Fibroblast of peridontal ligament (primary cell): ENCODE data around the gene TMCC1.
"Not testable (repeated sequence)": the region's sequence is repeated elsewhere in the genome, so short reads cannot be mapped to it uniquely, and the experiment has no call there.

ENCODE experiments used
- DNase-seq: peaks from one replicate; pipeline ENCODE4 v3.0.0-alpha.2; 2010; ENCODE audit errors: extremely low read depth

Gene TMCC1

DNA sequence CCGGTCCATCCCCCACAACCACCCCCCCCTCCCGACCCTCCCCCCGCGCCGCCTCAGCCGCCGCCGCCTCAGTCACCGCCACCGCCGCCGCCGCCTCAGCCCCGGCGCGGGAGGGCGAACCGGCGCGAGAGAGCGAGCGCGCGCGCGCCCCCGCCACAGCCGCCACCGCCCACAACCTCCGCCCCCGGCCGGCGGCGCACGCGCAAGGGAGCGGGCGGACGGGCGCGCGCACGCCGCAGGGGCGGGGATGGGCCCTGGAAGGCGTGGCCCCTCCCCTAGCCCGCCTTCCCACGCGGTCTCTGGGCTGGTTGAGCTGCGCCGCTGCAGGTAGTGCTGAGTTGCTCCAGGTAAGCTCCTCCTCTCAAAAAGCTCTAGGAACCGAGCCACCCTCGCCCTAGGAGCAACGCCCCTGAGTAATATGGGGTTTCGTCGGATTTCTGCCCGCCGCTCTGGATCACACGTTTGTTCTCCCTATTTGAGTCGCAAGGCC lies at the start of gene TMCC1:
TMCC1 (minus strand) TSS at position 131 of the 490 bp plus-strand sequence.
- DNase-seq = peak; percentile 59

DNA sequence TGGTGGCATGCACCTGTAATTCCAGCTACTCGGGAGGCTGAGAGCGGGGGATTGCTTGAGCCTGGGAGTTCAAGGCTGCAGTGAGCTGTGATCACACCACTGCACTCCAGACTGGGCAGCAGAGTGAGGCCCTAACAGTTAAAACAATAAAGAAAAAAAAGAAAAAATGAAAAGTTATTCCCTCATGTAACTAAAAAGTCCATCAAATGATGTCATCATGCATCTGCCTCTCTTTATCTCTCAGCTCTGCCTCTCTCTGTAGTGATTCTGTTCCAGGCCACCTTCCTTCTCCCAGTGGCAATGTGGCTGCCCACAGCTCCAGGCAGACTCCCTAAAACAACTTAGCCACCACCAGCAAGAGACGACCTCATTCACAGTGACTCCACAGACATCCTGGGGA lies 49.5 kb upstream of the TMCC1 start:
- DNase-seq = no peak

DNA sequence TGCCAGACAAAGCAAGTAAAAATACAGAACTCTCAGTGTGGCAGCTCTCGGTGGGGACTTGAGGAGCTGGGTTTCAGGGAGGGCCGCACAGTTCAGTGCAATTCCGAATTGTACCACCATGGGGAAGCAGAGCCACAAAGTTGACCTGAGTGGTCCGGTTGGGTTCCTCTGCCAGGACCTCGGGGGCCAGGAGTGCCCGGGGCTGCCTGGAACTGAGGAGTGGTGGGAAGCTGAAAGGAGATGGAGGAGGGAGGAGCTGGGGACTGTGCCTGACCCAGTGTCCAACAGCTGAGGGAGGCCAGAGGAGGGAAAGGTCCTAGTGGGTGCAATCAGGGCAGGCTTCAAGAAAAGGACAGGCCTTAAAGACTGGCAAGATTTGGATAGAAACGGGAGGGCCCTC lies 48.8 kb upstream of the TMCC1 start:
- peak; percentile 69 for DNase-seq

DNA sequence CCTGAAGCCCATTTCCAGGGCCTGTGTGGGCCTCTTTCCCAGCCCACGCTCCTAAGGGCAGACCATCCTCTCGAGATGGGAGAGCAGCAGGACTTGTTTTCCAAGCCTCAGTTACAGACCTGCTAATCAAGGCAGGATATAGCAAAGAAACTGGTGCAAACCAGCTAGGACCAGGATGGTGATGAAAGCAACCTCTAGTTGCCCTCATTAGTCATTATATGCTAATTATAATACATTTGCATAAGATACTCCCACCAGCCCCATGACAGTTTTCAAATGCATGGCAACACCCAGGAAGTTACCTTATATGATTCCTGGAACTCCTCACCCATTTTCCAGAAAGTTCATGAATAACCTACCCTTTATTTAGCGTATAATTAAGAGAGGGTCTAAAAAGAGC lies 46.6 kb upstream of the TMCC1 start:
- no peak for DNase-seq

DNA sequence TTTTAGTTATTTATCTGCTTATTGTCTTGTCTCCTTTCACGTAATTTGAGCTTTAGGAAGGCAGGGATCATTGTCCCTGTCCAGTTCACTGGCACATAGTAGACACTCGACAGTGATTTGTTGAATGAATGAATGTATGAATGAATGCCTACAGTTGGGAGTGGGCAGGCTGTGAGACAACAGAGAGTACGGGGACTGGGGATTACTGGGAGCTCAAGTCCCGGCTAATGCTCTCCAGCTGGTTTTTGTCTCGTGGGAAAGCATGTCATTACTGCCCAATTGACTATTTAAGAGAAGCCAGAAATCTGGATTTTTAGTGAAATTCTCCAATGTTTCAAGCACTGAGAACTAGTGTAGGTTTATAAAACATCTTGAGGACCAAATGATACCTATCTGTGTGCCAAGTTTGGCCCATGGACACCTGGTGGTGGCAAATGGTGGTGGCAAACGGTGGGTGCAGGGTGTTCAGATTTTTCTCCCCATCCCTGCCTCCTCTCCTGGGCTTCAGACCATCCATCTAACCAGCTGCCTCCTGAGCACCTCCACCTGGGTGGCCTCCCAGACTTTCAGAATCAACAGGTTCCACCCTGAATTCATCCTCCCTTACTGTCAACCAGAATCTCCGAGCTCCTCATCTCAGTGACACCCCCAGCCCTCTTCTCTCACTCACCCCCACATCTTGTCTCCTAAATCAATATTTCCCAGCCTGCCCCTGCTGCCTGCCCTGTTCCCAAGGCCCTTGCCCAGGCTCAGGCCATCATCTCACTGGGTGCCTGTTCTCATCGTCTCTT lies 44.8 kb upstream of the TMCC1 start:
- no peak for DNase-seq

DNA sequence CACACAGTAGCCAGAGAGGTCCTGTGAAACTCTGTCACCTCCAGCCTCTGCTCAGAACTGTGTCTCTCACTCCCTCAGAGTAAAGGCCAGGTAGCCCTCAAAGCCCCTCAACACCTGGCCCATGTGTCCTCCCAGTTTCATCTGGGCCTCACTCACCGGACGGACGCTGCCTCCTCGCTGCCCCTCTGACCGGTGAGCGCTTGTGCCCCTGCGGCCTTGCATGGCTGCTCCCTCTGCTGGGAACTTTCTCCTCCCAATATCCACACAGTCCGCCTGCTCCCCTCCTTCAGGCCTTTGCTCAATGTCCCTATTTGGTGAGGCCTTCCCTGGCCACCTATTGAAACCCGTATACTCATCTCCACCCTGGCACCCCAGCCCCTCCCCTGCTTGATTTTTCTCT lies 44.2 kb upstream of the TMCC1 start:
- DNase-seq = no peak

DNA sequence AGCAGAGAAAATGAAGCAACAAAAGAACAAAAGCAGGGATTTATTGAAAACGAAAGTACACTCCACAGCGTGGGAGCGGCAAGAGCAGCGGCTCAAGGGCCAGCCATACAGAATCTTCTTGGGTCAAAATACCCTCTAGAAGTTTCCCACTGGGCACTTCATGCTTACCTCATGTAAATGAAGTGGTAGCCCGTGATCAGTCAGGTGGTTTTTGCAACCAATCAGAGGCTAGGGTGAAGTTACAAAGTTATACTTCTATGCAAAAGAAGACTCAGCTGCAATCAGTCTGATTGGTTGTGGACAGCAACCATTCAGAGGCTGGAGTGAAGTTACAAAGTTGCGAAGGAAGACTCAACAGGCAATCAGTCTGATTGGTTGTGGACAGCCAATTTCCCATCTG lies 43.2 kb upstream of the TMCC1 start:
- peak; percentile 88 for DNase-seq

DNA sequence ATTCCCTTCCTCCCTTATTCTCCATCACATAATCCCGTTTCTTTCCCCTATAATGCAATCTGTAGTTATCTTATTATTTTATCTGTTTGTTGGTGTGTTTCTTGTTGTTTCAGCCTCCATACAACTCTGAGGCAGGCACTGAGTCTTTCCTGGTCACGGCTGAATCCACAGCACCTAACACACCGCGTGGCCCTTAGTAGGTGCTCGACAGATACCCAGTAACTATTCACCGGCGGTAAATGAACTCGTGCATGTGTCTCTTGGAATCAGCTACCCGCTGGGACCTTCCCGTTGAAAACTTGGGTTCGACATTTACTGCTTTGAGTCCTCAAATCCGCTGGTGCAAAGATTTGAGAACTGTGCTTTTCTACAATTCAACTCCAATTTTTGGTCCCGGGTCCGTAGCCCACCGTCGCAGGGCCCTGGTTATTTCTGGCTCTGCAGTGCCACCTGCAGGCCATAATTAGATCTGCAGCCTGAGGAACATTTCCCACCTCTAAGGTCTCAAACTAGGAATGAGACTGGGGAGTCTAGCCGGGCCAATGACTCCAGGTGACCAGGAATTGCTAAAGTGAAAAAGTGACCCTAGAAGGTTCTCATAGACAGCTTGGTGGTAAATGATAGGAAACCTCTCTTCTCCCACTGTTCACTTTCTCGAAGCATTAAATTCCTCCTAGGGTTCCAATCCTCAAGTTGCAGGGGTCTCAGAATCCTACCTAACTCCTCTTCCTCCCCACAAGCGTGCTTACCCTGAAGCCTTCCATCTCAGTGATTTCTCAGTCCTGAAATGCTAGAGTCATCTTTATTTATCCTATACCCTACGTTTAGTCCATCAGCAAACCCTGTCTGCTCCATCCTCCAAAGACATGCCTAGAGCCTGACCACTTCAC lies 41.0 kb upstream of the TMCC1 start:
- peak; percentile 39 for DNase-seq

DNA sequence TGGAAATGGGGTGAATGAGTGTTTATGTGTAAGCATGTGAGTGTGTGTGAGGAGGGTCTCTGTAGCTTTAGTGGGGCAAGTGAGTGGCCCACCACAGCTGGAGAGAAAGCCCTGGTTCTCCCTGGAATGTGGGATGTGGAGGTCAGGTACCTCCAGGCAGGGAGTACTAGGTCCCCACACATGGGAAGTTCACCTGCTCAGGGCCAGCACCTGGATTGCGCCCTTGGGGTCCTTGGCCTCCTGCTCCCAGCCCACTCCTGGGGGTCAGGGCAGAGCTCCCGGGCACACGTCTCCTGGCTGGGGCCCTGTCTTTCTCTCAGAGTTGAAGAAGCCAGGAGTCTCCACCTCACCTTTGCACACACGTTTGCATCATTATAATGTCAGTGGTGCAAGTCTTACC lies 40.0 kb upstream of the TMCC1 start:
- DNase-seq = no peak

DNA sequence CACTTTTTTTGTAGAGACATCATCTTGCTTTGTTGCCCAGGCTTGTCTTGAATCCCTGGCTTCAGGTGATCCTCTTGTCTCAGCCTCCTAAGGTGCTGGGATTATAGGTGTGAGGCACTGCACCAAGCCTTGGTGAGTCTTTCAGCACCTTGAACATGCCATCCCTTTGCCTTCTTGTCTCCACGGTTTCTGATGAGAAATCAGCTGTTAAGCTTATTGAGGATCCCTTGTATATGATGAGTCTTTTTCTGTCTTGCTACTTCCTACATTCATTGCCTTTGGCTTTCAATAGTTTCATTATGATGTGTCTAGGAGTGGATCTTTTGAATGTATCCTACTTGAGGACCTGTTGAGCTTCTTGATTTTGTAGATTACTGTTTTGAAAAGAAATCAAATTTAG lies 35.9 kb upstream of the TMCC1 start:
- DNase-seq = no peak

DNA sequence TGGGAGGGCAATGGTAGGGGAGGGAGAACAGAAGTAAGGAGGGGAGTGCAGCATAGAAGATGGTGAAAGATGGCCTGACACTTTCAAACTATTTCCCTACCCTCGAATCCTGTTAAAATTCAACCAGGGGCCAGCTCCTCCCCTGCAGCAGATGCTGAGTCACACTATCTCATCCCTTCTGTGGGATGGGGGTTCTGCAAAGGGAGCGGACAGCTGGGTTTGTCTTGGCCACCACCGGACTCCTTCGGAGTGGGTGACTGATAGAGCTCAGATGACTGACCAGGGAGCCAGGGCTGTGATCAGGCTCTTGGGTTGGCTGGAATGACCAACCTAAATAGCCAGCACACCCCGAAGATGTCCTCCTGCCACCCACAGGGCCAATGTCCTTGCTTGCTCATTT lies 33.6 kb upstream of the TMCC1 start:
- DNase-seq = no peak

DNA sequence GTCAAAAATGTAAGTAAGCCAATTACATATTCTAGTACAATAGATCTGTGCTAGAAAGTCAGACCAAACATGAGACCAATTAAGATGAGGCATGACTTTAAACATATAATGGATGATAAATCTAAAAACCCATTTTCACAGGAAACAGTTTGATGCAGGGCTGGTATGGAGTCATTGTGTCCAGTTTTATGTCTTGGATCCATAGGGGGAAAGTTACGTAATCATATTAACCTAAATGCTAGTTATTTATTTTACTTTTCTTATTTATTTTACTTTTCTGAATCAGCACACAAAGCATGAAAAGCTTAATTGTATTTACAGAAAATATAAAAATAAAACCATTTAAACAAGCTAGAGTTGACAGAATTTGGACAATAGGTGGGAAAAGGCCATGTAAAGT lies 26.3 kb upstream of the TMCC1 start:
- no peak for DNase-seq

DNA sequence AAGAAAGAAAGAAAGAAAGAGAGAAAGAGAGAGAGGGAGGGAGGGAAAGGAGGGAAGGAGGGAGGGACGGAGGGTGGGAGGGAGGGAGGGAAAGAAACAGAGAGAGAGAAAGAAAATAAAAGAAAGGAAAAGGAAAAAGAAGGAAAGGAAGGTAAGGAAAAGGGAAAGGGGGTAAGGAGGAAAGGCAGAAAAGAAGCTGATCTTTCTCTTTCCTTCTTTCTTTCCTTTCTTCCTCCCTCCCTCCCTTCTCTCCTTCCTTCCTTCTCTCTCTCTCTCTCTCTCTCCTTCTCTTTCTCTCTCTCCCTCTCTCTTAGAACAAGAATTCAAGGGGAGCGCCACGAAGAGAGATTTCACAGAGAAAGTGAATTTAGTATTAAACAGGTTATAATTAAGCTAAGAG lies 25.8 kb upstream of the TMCC1 start:
- no peak for DNase-seq

DNA sequence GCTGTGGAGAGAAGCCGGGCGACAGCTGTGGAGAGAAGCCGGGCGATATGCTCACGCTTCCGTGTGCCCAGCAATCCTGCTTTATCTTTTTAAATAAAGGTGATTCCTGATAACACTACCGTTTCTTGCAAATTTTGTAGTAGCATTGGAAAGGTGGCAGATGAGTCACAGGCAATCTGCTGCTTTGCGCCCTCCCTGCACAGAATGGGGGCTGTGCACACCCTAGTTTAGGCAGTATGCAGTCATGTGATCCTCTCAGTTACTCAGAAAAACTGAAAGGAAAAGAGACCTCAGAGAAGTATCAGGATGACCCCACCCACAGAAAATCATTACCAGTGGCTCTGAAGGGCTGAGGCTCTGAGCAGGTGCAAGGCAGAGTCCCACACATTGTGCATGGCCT lies 24.9 kb upstream of the TMCC1 start:
- DNase-seq = no peak

DNA sequence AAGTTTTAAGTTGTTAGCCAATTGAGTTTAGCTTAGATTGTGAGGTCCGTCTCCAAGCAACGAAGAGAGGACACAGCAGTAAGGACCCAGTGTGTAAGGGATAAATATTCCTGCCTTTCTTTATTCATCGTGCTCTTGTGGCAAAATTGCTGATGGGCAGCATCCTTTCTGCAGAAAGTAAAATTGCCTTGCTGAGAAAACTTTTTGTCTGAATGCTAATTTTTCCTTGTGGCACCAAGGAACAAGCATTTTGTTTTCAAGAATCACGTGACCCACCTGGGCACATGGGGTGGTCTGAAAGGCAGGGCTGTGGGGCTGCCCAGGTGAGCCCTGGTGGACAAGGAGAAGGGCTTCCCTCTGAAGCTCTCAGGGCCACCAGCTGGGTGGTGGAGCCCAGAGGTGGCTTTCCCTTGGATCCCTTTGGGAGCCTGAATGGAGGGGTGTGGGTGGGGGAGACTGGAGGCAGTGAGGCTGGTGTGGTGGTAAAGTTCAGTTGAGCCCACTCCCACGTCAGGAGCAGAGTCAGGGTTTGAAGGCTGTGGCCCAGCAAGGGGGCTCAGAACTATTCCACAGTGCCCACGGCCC lies 24.0 kb upstream of the TMCC1 start:
- DNase-seq = no peak

DNA sequence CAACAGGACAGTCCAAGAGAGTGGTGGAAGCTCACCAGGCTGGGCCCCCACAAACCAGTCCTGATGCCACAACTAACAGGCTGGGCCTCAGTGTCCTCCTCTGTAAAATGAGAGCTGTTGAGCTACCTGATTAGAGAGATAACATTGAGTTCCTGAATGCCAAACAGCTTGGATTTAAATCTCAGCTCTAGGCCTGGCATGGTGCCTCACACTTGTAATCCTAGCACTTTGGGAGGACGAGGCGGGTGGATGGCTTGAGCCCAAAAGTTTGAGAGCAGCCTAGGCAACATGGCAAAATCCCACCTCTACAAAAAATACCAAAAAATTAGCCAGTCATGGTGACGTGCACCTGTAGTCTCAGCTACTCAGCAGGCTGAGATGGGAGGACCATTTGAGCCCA lies 20.1 kb upstream of the TMCC1 start:
- no peak for DNase-seq

DNA sequence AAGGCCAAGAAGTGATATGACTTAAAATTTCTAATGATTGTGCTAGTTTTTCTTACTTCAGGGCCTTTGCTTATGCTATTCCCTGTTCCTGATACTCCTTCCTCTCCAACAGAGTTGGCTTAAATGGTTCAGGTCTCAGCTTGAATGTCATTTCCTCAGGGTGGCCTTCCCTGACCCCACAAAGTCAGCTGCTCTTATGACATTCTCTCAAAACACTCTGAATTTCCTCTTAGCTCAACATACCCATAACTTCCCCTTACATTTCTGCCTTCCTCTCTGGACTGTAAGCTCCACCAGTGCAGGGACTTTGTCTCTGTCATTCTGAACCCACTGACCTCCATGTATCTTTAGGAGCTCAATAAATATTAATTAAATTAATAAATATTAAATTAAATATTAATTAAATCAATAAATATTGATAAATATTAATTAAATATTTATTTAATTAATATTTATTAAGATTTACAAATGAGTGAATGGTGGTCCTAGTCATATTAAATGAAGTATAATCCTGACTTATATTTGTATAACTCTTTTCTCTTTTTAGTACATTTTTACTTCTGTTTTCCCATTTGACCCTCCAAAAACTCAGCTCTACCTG lies 17.9 kb upstream of the TMCC1 start:
- no peak for DNase-seq

DNA sequence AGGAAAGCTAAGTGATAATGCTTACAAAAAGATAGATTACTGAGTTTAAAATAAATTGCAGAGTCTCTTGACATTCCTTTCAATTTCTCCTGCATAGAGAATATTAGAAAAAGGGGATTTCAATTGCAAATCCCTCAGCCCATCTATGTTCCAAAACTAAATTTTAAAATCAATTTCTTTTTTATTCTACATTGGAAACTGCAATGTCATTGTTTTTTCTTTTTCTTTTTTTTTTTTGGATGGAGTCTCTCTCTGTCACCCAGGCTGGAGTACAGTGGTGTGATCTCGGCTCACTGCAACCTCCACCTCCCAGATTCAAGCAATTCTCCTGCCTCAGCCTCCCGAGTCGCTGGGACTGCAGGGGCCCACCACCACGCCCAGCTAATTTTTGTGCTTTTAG lies 15.7 kb upstream of the TMCC1 start:
- DNase-seq = not testable (repeated sequence)

DNA sequence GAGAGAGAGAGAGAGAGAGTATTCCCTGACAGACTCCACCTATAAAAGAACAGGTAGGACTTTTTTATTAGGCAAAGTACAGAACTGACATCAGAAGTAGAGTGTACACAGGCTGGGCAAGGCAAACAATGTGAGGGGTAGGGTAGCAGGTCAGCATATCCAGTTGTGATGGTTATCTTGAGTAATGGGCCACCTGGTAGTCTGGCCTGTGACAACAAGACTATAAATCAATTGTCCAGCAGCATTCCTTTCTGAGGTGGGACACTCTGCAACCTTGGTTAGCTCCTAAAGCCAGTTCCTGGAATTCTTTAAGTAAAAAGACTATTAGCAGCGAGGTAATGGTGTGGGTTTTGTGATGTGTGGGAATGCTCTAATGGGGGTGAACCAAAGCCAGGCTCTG lies 14.9 kb upstream of the TMCC1 start:
- DNase-seq = no peak

DNA sequence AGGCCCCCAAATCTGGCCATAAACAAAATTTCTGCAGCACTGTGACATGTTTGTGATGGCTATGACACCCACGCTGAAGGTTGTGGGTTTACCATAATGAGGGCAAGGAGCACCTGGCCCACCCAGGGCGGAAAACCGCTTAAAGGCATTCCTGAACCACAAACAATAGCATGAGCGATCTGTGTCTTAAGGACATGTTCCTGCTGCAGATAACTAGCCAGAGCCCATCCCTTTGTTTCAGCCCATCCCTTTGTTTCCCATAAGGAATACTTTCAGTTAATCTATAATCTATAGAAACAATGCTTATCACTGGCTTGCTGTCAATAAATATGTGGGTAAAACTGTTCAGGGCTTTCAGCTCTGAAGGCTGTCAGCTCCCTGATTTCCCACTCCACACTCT lies 7.8 kb upstream of the TMCC1 start:
- not testable (repeated sequence) for DNase-seq

DNA sequence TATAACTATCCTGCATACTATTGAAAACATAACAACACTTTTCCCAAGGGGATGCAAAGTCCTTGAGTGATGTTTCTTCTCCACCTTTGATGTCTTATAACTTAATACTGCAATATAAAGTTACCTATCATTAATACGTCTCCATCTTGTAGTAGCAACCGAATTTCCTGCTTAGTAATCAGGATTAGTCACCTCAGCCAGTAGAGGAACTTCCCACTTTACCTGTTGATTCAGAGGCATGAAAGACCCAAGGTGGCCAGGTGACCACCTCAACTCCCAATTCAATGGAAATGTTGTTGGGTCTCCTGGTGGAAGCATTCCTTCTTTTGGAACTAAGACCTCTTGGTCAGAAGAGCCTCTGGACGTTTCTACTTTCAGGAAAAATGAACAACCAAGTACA lies 3.5 kb upstream of the TMCC1 start:
- no peak for DNase-seq
